GM23248 (cell line): ENCODE measurements around the gene FAM9B. TPM values are rescaled to one million over a fixed set of nuclear protein-coding genes. Genes with fewer than 3 reads are reported as not detected.

ENCODE experiments used
- DNase-seq: peaks from one replicate; pipeline ENCODE4 v3.0.0-alpha.2; 2015
- H2AFZ ChIP-seq: fragments of 200-600 bp; sonication (generic); 2 replicates; pipeline ENCODE4 v1.6.1; 2016; ENCODE audit warnings: antibody characterized with exemption
- H3F3A ChIP-seq: fragments of 200-600 bp; sonication (generic); 2 replicates; pipeline ENCODE4 v1.6.1; 2016; ENCODE audit warnings: mild to moderate bottlenecking, antibody characterized with exemption, mixed run types; ENCODE audit not compliant: insufficient read depth
- H3K27ac ChIP-seq: fragments of 200-600 bp; sonication (generic); 2 replicates; pipeline ENCODE4 v1.5.1; 2016; ENCODE audit warnings: mild to moderate bottlenecking
- H3K27me3 ChIP-seq: fragments of 200-600 bp; sonication (generic); replicated peaks from 2 replicates; pipeline ENCODE4 v1.6.1; 2016; ENCODE audit warnings: mild to moderate bottlenecking; ENCODE audit not compliant: insufficient read depth
- H3K36me3 ChIP-seq: fragments of 200-600 bp; sonication (generic); 2 replicates; pipeline ENCODE4 v1.6.1; 2016; ENCODE audit warnings: low read depth, mild to moderate bottlenecking
- H3K4me1 ChIP-seq: fragments of 200-600 bp; sonication (generic); 2 replicates; pipeline ENCODE4 v1.6.1; 2016; ENCODE audit warnings: mild to moderate bottlenecking; ENCODE audit not compliant: insufficient read depth
- H3K4me2 ChIP-seq: fragments of 200-600 bp; sonication (generic); one replicate; pipeline ENCODE4 v1.6.1; 2016; ENCODE audit warnings: mild to moderate bottlenecking; ENCODE audit not compliant: unreplicated experiment
- H3K4me3 ChIP-seq: fragments of 200-600 bp; sonication (generic); 2 replicates; pipeline ENCODE4 v1.5.1; 2016; ENCODE audit warnings: mild to moderate bottlenecking
- H3K79me2 ChIP-seq: fragments of 200-600 bp; sonication (generic); 2 replicates; pipeline ENCODE4 v1.6.1; 2016; ENCODE audit warnings: mild to moderate bottlenecking; ENCODE audit not compliant: insufficient read depth
- H3K9ac ChIP-seq: fragments of 200-600 bp; sonication (generic); 2 replicates; pipeline ENCODE4 v1.6.1; 2016; ENCODE audit warnings: mild to moderate bottlenecking
- H3K9me2 ChIP-seq: fragments of 200-600 bp; sonication (generic); 2 replicates; pipeline ENCODE4 v1.6.1; 2016; ENCODE audit warnings: mixed run types, mild to moderate bottlenecking, moderate library complexity; ENCODE audit not compliant: insufficient read depth
- H3K9me3 ChIP-seq: fragments of 200-600 bp; sonication (generic); one replicate; pipeline ENCODE4 v1.6.1; 2017; ENCODE audit warnings: low read depth
- H4K20me1 ChIP-seq: fragments of 200-600 bp; sonication (generic); 2 replicates; pipeline ENCODE4 v1.6.0; 2016; ENCODE audit not compliant: insufficient read depth
- EZH2 ChIP-seq: fragments of 200-600 bp; sonication (generic); IDR thresholded peaks from 2 replicates; pipeline ENCODE4 v1.6.1; 2018; ENCODE audit warnings: antibody characterized with exemption, mild to moderate bottlenecking; ENCODE audit not compliant: insufficient read depth, poor library complexity, severe bottlenecking
- EZH2phosphoT487 ChIP-seq: fragments of 200-600 bp; sonication (generic); IDR thresholded peaks from 2 replicates; pipeline ENCODE4 v1.6.1; 2018; ENCODE audit warnings: antibody characterized with exemption, moderate library complexity, mild to moderate bottlenecking, low read depth; ENCODE audit not compliant: insufficient read depth
- WGBS, 2 experiments: methylation state at CpG; one replicate each; pipeline ENCODE4 v1.1.6; 2015 to 2017; ENCODE audit warnings: low lambda C conversion rate in 2 of 2, low coverage in 1 of 2; ENCODE audit errors: missing lambda C conversion rate in 2 of 2; 5-methylcytosine and 5-hydroxymethylcytosine counted together
- in situ Hi-C: fragments of 300-500 bp; cut with MboI; formaldehyde crosslinking; loops from 2 replicates; pipeline ENCODE4 v1.15.0; 2020
- polyA plus RNA-seq: library from polyadenylated mRNA; unstranded; fragments of >200 nt; fragmentation: Nextera tagmentation; extraction: Ambion mirVana; gene quantifications from 2 replicates; pipeline ENCODE4 v1.2.1, GENCODE V29; 2016
- total RNA-seq: library from RNA; depleted of rRNA; stranded (reverse); fragments of >200 nt; shearing (Covaris generic); gene quantifications from 2 replicates; pipeline ENCODE4 v1.2.3, GENCODE V29; 2014

Gene FAM9B
- total and polyA plus RNA-seq, 2 experiments from 2014 or later: not detected

DNA sequence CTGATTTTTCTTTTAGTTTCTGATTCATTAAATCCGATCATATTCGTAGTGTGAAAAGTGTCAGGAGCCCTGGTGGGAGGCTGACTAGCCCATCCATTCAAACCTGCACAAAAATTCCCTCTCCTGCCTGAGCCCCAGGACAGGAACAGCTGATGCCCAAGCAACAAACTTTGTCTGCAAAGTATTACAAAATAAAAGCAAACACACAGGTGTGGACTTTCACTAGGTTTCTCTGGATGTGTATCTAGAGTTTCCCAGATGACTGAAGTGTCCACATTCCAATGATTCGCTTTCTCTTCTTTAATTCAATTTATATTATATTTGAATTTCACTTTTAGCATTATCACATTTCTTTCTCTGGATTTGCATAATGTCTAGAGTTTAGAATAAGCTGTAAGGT lies 18.2 kb upstream of the FAM9B start:
- Histone ChIP-seq H3K9me3 (no peaks in the 10 kb centered on the region), H3K27ac (no peak overlapping the region), H2AFZ (no peak overlapping the region), H3K9ac (no peak overlapping the region), H3K27me3 (no peaks in the 10 kb centered on the region), H4K20me1 (no peaks in the 10 kb centered on the region), H3K4me3 (no peak overlapping the region), H3K79me2 (no peaks in the 10 kb centered on the region), H3F3A (no peaks in the 10 kb centered on the region), H3K36me3 (no peaks in the 10 kb centered on the region), H3K4me1 (no peaks in the 10 kb centered on the region), H3K4me2 (no peak overlapping the region), H3K9me2 (no peaks in the 10 kb centered on the region)
- DNase-seq: no peak
- in situ Hi-C loops: no loop called here
- TF ChIP-seq EZH2phosphoT487 (no peak), EZH2 (no peak)
- WGBS, 2 experiments: 97 to 98% methylated on average over 3 of the region's 3 CpGs

DNA sequence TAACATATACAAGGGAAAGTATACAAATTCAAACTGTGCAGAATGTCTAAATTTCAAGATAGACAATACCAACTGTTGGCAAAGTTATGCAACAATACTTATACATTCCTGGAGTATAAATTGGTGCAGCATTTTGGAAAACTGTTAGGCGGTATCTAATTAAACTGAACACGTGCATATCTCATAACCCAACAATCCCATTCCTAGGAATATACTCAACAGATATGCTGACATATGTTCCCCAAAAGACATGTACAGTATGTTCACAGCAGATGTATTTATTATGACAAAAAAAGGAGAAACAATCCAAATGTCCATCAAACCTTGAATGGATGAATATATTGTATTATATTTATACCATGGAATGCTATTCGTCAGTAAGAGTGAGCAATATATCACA lies 16.4 kb upstream of the FAM9B start:
- H3K27ac ChIP-seq: no peak overlapping the region
- no peak overlapping the region for H3K9ac ChIP-seq
- H3K4me2 ChIP-seq: no peak overlapping the region
- H2AFZ ChIP-seq: no peak overlapping the region
- no peak overlapping the region for H3K4me3 ChIP-seq
- no peaks in the 10 kb centered on the region for H3K9me3 ChIP-seq
- no peaks in the 10 kb centered on the region for H3K36me3 ChIP-seq
- in situ Hi-C loops: no loop called here
- no peaks in the 10 kb centered on the region for H3K9me2 ChIP-seq
- no peak for DNase-seq
- 53 to 56% methylated on average over 3 of the region's 3 CpGs for WGBS, 2 experiments
- H3K27me3 ChIP-seq: no peaks in the 10 kb centered on the region
- H3K4me1 ChIP-seq: no peaks in the 10 kb centered on the region
- no peaks in the 10 kb centered on the region for H3F3A ChIP-seq
- no peaks in the 10 kb centered on the region for H4K20me1 ChIP-seq
- TF ChIP-seq EZH2: no peak
- no peak for TF ChIP-seq EZH2phosphoT487
- no peaks in the 10 kb centered on the region for H3K79me2 ChIP-seq

DNA sequence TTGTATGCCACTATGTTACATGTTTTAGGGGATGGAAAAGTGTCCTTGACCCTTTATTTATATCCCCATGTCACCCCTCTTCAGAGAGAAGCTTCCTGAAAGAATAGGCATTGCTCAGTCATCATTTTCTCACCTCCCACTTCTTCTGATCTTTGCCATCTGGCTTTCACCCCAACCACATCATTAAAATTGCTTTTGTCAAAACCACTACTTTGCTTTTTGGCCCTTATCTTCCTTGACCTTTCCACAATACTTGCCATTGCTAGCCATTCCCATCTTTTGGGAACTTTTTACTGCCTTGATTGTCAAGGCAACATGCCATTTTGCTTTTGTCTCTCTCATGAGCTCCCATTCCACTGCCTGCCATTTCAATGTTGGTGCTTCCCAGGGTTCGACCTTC lies 14.9 kb upstream of the FAM9B start:
- DNase-seq: no peak
- Histone ChIP-seq H3K4me3 (no peak overlapping the region), H3K9me3 (no peaks in the 10 kb centered on the region), H2AFZ (no peak overlapping the region), H3K27me3 (no peaks in the 10 kb centered on the region), H3F3A (no peaks in the 10 kb centered on the region), H3K4me2 (no peak overlapping the region), H3K9me2 (no peaks in the 10 kb centered on the region), H3K4me1 (no peaks in the 10 kb centered on the region), H3K27ac (no peak overlapping the region), H3K9ac (no peak overlapping the region), H4K20me1 (no peaks in the 10 kb centered on the region), H3K79me2 (no peaks in the 10 kb centered on the region), H3K36me3 (no peaks in the 10 kb centered on the region)
- WGBS, 2 experiments: 78 to 81% methylated on average over 1 of the region's 1 CpG
- TF ChIP-seq EZH2phosphoT487: no peak
- in situ Hi-C loops: no loop called here

DNA sequence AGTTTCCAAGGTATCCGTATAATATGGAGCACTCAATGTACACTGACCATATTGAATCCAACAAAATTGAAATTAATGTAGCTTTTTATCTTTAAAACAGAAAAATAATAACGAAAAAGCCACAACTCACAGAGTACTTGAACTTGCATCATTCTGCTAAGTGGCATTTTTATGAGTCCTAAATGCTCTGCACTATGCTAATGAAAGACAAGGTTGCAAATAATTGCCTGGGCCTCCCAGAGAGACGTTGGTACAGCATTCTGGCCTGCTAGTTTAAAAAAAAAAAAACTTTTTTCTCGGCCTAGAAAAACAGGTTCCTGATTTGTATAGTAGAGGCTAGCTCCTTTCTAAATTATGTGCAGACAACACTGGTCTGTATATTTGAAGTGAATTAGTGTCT lies 4.3 kb upstream of the FAM9B start:
- Histone ChIP-seq H3K36me3 (no peaks in the 10 kb centered on the region), H3F3A (no peaks in the 10 kb centered on the region), H4K20me1 (no peaks in the 10 kb centered on the region), H2AFZ (no peak overlapping the region), H3K4me1 (no peaks in the 10 kb centered on the region), H3K79me2 (no peaks in the 10 kb centered on the region), H3K4me3 (no peak overlapping the region), H3K27ac (no peak overlapping the region), H3K9me2 (no peaks in the 10 kb centered on the region), H3K27me3 (no peaks in the 10 kb centered on the region), H3K9me3 (no peaks in the 10 kb centered on the region), H3K9ac (no peak overlapping the region), H3K4me2 (no peak overlapping the region)
- 75 to 87% methylated on average over 4 of the region's 4 CpGs for WGBS, 2 experiments
- DNase-seq: no peak
- in situ Hi-C loops: no loop called here
- TF ChIP-seq EZH2phosphoT487: no peak
- TF ChIP-seq EZH2: no peak

DNA sequence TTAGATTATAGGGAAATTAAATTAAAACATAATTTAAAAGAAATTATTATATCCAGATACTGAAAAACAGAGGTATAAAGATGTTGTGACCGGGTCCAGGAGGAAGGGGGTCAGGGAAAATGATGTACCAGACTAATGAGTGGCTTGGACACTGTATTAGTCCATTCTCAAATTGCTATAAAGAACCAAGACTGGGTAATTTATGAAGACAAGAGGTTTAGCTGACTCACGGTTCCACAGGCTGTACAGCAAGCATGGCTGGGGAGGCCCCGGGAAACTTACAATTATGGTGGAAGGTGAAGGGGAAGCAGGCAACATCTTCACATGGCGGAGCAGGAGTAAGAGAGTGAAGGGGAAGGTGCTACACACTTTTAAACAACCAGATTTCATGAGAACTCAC lies 3.4 kb upstream of the FAM9B start:
- Histone ChIP-seq H3F3A (no peaks in the 10 kb centered on the region), H3K9ac (no peak overlapping the region), H3K9me3 (no peaks in the 10 kb centered on the region), H3K27ac (no peak overlapping the region), H4K20me1 (no peaks in the 10 kb centered on the region), H3K27me3 (no peaks in the 10 kb centered on the region), H3K79me2 (no peaks in the 10 kb centered on the region), H3K9me2 (no peaks in the 10 kb centered on the region), H3K4me3 (no peak overlapping the region), H3K36me3 (no peaks in the 10 kb centered on the region), H3K4me2 (no peak overlapping the region), H2AFZ (no peak overlapping the region), H3K4me1 (no peaks in the 10 kb centered on the region)
- DNase-seq: no peak
- no peak for TF ChIP-seq EZH2phosphoT487
- TF ChIP-seq EZH2: no peak
- WGBS, 2 experiments: 91 to 100% methylated on average over 4 of the region's 4 CpGs
- in situ Hi-C loops: no loop called here
